GM18868 (cell line): ENCODE data around the gene LRRC71.

Experiments used
- ATAC-seq: cut with Tn5 transposase; IDR thresholded peaks from one replicate; pipeline ENCODE4 v1.9.1; 2021; ENCODE audit warnings: mild to moderate bottlenecking, moderate library complexity; ENCODE audit not compliant: unreplicated experiment

Gene LRRC71

GRCh38 chr1:156892190-156893047, 28.0 kb upstream of the LRRC71 start:
- ATAC-seq: no peak

GRCh38 chr1:156893048-156893953, 27.1 kb upstream of the LRRC71 start, which contains the start of gene PEAR1:
Gene PEAR1 (plus strand): TSS chr1:156893718. CDS start chr1:156903927, 10,209 bp downstream.
- no peak for ATAC-seq

GRCh38 chr1:156894001-156894400, 26.4 kb upstream of the LRRC71 start:
- no peak for ATAC-seq

- ATAC-seq: no peak
Observed at GRCh38 chr1:156894711-156895454, 25.5 kb upstream of the LRRC71 start.

- no peak for ATAC-seq
Observed at GRCh38 chr1:156895455-156895812, 25.0 kb upstream of the LRRC71 start.

GRCh38 chr1:156895927-156896326, 24.5 kb upstream of the LRRC71 start:
- no peak for ATAC-seq

- no peak for ATAC-seq
Observed at GRCh38 chr1:156896490-156897033, 23.9 kb upstream of the LRRC71 start.

- ATAC-seq: no peak
Observed at GRCh38 chr1:156897078-156897825, 23.2 kb upstream of the LRRC71 start.

- ATAC-seq: no peak
Observed at GRCh38 chr1:156898161-156898566, 22.3 kb upstream of the LRRC71 start.

GRCh38 chr1:156898971-156899664, 21.3 kb upstream of the LRRC71 start:
- ATAC-seq: no peak

- no peak for ATAC-seq
Observed at GRCh38 chr1:156899956-156900718, 20.3 kb upstream of the LRRC71 start.

GRCh38 chr1:156900896-156901589, 19.4 kb upstream of the LRRC71 start:
- ATAC-seq: no peak

GRCh38 chr1:156901590-156901900, 18.9 kb upstream of the LRRC71 start:
- no peak for ATAC-seq

- no peak for ATAC-seq
Observed at GRCh38 chr1:156901966-156902915, 18.2 kb upstream of the LRRC71 start.

GRCh38 chr1:156903328-156904091, 16.9 kb upstream of the LRRC71 start:
- ATAC-seq: no peak

- ATAC-seq: no peak
Observed at GRCh38 chr1:156904187-156904959, 16.1 kb upstream of the LRRC71 start.
